Lung (tissue), 12 donors: ENCODE data around the gene GPR152. TPM values are rescaled to one million over a fixed set of nuclear protein-coding genes. Genes with fewer than 3 reads are reported as not detected.
"Not testable (repeated sequence)": the region's sequence is repeated elsewhere in the genome, so short reads cannot be mapped to it uniquely, and the experiment has no call there.

ENCODE experiments used
- ATAC-seq: fragments of 200-7000 bp; cut with Tn5 transposase; one replicate; pipeline ENCODE4 v1.9.1; 2020; ENCODE audit warnings: moderate number of reproducible peaks; ENCODE audit not compliant: insufficient read depth, low FRiP score
- DNase-seq, 3 donors: peaks; one replicate each; pipeline ENCODE4 v3.0.0-alpha.2; 2013 to 2017
- H3K27ac ChIP-seq, 2 donors: one replicate each; pipeline ENCODE4 v1.5.1; 2013; ENCODE audit warnings: mild to moderate bottlenecking in 2 of 2, moderate library complexity in 2 of 2, control low read depth in 1 of 2, inconsistent platforms in 1 of 2, low read depth in 1 of 2, low read length in 1 of 2
- H3K27me3 ChIP-seq, 3 donors: one replicate each; pipeline ENCODE4 v1.5.1; 2013; ENCODE audit warnings: low read length in 2 of 3; ENCODE audit not compliant: control insufficient read depth in 3 of 3, insufficient read depth in 3 of 3
- H3K36me3 ChIP-seq, 4 donors: one replicate each; pipeline ENCODE4 v1.5.1; 2013; ENCODE audit warnings: low read length in 4 of 4, mild to moderate bottlenecking in 1 of 4, moderate library complexity in 1 of 4; ENCODE audit not compliant: control insufficient read depth in 4 of 4, insufficient read depth in 4 of 4
- H3K4me1 ChIP-seq, 5 donors: one replicate each; pipeline ENCODE4 v1.5.1; 2013; ENCODE audit warnings: low read length in 5 of 5, mild to moderate bottlenecking in 2 of 5, moderate library complexity in 1 of 5; ENCODE audit not compliant: control insufficient read depth in 5 of 5, insufficient read depth in 5 of 5
- H3K4me3 ChIP-seq: one replicate; pipeline ENCODE4 v1.5.1; 2013; ENCODE audit warnings: mild to moderate bottlenecking, control low read depth, moderate library complexity
- H3K9ac ChIP-seq, 2 donors: one replicate each; pipeline ENCODE4 v1.5.1; 2013; ENCODE audit warnings: low read length in 2 of 2, control low read depth in 1 of 2; ENCODE audit not compliant: insufficient read depth in 1 of 2
- H3K9me3 ChIP-seq, 4 donors: one replicate each; pipeline ENCODE4 v1.5.1; 2013; ENCODE audit warnings: low read length in 3 of 4, mild to moderate bottlenecking in 1 of 4, moderate library complexity in 1 of 4; ENCODE audit not compliant: control insufficient read depth in 4 of 4, insufficient read depth in 3 of 4
- CTCF ChIP-seq: IDR thresholded peaks from 2 replicates; pipeline ENCODE4 v1.5.1; 2012; ENCODE audit warnings: mild to moderate bottlenecking; ENCODE audit errors: control extremely low read depth, extremely low read depth
- WGBS, 2 donors: extraction: QIAGEN DNeasy Blood & Tissue Kit; methylation state at CpG; one replicate each; pipeline ENCODE4 v1.1.7; 2013; 5-methylcytosine and 5-hydroxymethylcytosine counted together
- polyA plus RNA-seq, 2 donors: library from polyadenylated mRNA; stranded (reverse); fragments of 200-250 nt; gene quantifications; one replicate each; pipeline ENCODE4 v1.2.1, GENCODE V29; 2013
- total RNA-seq, 2 donors: library from RNA; depleted of rRNA in 1 of 2; stranded (reverse); fragments of >200 nt in 1 of 2; gene quantifications; one replicate each; pipeline ENCODE4 v1.2.1, GENCODE V29; 2014 to 2021
- donor health status: control.
- donor health status: control.
- donor health status: Bipolar disorder and iron deficiency.
- donor health status: healthy.
- donor health status: DM: yes; HTN: yes; CAD: no.

The GPR152 gene
- total and polyA plus RNA-seq, 4 donors = 0.06 TPM; not detected in 3

- Histone ChIP-seq H3K27ac (peak within 1 kb of the TSS; percentile 80 to 95), H3K36me3 (peaks cover 0 to 22% (median 9%) of the 10 kb centered on the region in 4 donors), H3K4me1 (peaks cover 0 to 13% (median 6%) of the 10 kb centered on the region in 5 donors), H3K9me3 (no peaks in the 10 kb centered on the region), H3K9ac (peak within 1 kb of the TSS; percentile 90 to 98), H3K27me3 (no peaks in the 10 kb centered on the region), H3K4me3 (peak within 1 kb of the TSS; percentile 89)
- peak; percentile 98 to 99 (median 98) for DNase-seq
- WGBS, 2 donors = 0% methylated on average over 68 of the region's 68 CpGs
- peak; percentile 93 for ATAC-seq
- no peak for TF ChIP-seq CTCF
Measured at GRCh38 chr11:67428052-67429001, 24.2 kb downstream of the GPR152 start, which contains the start of gene RPS6KB2. RPS6KB2 (plus strand) TSS chr11:67428494; CDS start chr11:67428546, 52 bp downstream.

GRCh38 chr11:67427364-67427859 lies 25.1 kb downstream of the GPR152 start:
- DNase-seq, H3K9me3 ChIP-seq, ATAC-seq, H3K27me3 ChIP-seq: not testable (repeated sequence)
- peak overlapping the region in 1 of 2 donors; percentile 89 for H3K27ac ChIP-seq
- WGBS, 2 donors = 68 to 78% methylated on average over 19 of the region's 19 CpGs
- H3K36me3 ChIP-seq = peaks cover 0 to 14% (median 8%) of the 10 kb centered on the region in 4 donors
- H3K4me3 ChIP-seq = peak overlapping the region; percentile 52
- H3K9ac ChIP-seq = peak overlapping the region in 1 of 2 donors; percentile 93
- H3K4me1 ChIP-seq = peaks cover 0 to 13% (median 6%) of the 10 kb centered on the region in 5 donors

- no peaks in the 10 kb centered on the region for H3K27me3 ChIP-seq
- no peak for TF ChIP-seq CTCF
- H3K9me3 ChIP-seq = no peaks in the 10 kb centered on the region
- H3K9ac ChIP-seq = no peak overlapping the region
- DNase-seq (no peak), ATAC-seq (no peak)
- no peaks in the 10 kb centered on the region for H3K36me3 ChIP-seq
- peaks cover 0 to 23% (median 5%) of the 10 kb centered on the region in 5 donors for H3K4me1 ChIP-seq
- WGBS, 2 donors = 87 to 90% methylated on average over 34 of the region's 34 CpGs
- no peak overlapping the region for H3K27ac ChIP-seq
- H3K4me3 ChIP-seq = no peak overlapping the region
Measured at GRCh38 chr11:67423891-67424613, 28.5 kb downstream of the GPR152 start.
